ENCODE results near the gene MYBBP1A. TPM values are rescaled to one million over a fixed set of nuclear protein-coding genes. Genes with fewer than 3 reads are reported as not detected.

MYBBP1A gene
- total and polyA plus RNA-seq, 9 donors = 12.7 to 71.4 (median 45.5) TPM

GRCh38 chr17:4556996-4557395, 1.8 kb upstream of the MYBBP1A start:
- intact Hi-C loops (cut with DNase I) = loop anchor here in 1 of 4 donors (10.0 kb wide), 1 partner anchor 132 kb away; no protein-coding TSS in a partner anchor
- no peak for DNase-seq

GRCh38 chr17:4555873-4556759, 932 bp upstream of the MYBBP1A start:
- intact Hi-C loops (cut with DNase I) = loop anchor here in 1 of 4 donors (10.0 kb wide), 1 partner anchor 131 kb away; no protein-coding TSS in a partner anchor
- Histone ChIP-seq H3K4me1 (ENCODE audit: insufficient read depth) (peaks cover 11% of the 10 kb centered on the region), H3K9me3 (no peaks in the 10 kb centered on the region), H3K4me3 (peak overlapping the region; percentile 66), H3K36me3 (no peaks in the 10 kb centered on the region), H3K27me3 (no peaks in the 10 kb centered on the region), H3K27ac (peak overlapping the region; percentile 42 to 44)
- WGBS, 3 donors = 44 to 52% (median 49%) methylated on average over 17 of the region's 17 CpGs
- peak in 1 of 5 donors; percentile 21 for DNase-seq
- TF ChIP-seq, protein P1, sequence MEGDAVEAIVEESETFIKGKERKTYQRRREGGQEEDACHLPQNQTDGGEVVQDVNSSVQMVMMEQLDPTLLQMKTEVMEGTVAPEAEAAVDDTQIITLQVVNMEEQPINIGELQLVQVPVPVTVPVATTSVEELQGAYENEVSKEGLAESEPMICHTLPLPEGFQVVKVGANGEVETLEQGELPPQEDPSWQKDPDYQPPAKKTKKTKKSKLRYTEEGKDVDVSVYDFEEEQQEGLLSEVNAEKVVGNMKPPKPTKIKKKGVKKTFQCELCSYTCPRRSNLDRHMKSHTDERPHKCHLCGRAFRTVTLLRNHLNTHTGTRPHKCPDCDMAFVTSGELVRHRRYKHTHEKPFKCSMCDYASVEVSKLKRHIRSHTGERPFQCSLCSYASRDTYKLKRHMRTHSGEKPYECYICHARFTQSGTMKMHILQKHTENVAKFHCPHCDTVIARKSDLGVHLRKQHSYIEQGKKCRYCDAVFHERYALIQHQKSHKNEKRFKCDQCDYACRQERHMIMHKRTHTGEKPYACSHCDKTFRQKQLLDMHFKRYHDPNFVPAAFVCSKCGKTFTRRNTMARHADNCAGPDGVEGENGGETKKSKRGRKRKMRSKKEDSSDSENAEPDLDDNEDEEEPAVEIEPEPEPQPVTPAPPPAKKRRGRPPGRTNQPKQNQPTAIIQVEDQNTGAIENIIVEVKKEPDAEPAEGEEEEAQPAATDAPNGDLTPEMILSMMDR (IDR thresholded peaks at IDR 0.05) = no peak
- no peak for TF ChIP-seq EP300 (IDR thresholded peaks at IDR 0.05)
- TF ChIP-seq POLR2A (IDR thresholded peaks at IDR 0.05) = no peak

More at GRCh38 chr17:4556996-4557395, 1.8 kb upstream of the MYBBP1A start:
- H3K9me3 ChIP-seq = no peaks in the 10 kb centered on the region
- no peak overlapping the region for H3K27ac ChIP-seq
- TF ChIP-seq, protein P1 (IDR thresholded peaks at IDR 0.05) = no peak
- TF ChIP-seq POLR2A (IDR thresholded peaks at IDR 0.05) (no peak), EP300 (IDR thresholded peaks at IDR 0.05) (no peak)
- 70 to 88% (median 86%) methylated on average over 4 of the region's 4 CpGs for WGBS, 3 donors
- no peak overlapping the region for H3K4me3 ChIP-seq
- H3K4me1 ChIP-seq (ENCODE audit: insufficient read depth) = peaks cover 11% of the 10 kb centered on the region
- no peaks in the 10 kb centered on the region for H3K27me3 ChIP-seq
- no peaks in the 10 kb centered on the region for H3K36me3 ChIP-seq

DNA sequence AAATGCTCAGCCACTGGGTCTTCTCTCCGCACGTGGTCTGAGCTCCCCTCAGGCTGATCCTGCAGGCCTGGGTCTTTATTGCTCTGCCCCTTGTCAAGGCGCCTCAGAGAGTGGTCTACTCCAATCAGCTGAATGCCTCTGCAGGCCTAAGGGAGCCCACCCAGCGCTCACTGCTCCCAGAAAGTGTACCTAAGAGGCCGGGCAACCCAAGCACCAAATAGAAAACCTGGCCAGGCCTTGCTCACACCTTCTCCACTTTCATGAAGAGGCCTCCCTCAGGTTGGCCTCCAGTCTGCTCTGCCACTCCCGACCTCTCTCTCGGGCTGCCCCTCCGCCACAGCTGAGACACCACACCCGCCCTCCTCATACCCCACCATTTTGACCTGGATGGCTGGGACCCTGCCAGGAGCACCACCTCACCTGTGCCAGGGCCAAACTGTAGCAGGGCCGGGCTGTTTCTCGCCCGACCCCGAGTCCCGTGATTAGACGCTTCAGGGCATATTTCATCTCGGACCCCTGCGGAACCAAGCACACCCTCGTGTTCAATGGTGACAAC, 665 bp downstream of the MYBBP1A start:
- DNase-seq = peak in 4 of 5 donors; percentile 29 to 60 (median 43)
- TF ChIP-seq, protein P1 (IDR thresholded peaks at IDR 0.05) = no peak
- no peak for TF ChIP-seq EP300 (IDR thresholded peaks at IDR 0.05)
- TF ChIP-seq POLR2A (IDR thresholded peaks at IDR 0.05) = no peak
- Histone ChIP-seq H3K27me3 (no peaks in the 10 kb centered on the region), H3K4me1 (ENCODE audit: insufficient read depth) (peaks cover 9% of the 10 kb centered on the region), H3K4me3 (peak overlapping the region; percentile 66), H3K9me3 (no peaks in the 10 kb centered on the region), H3K36me3 (no peaks in the 10 kb centered on the region), H3K27ac (peak overlapping the region in 1 of 2 donors; percentile 32)
- intact Hi-C loops (cut with DNase I) = loop anchor here in 1 of 4 donors (10.0 kb wide), 1 partner anchor 130 kb away; no protein-coding TSS in a partner anchor
- WGBS, 3 donors = 7 to 12% (median 8%) methylated on average over 17 to 18 of the region's 18 CpGs

DNA sequence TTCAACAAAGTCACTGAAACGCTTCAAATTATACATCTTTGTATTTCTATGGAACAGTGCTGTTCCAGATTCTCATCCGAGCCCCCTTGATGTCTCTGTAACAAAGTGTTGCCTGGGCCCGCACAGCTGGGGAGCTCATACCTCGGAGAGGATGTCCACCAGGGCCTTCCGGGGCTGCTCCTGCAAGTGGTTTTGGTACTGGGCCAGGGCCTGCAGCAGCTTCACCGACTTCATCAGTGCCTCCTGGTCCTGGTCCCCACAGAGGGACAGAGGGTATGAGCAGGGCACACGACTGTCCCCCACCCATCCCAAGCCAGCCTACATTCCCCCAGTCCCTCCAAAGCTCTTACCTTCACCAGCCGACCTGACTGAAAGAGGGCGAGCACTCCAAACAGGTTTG, 1.5 kb downstream of the MYBBP1A start:
- no peaks in the 10 kb centered on the region for H3K9me3 ChIP-seq
- no peak for DNase-seq
- TF ChIP-seq, protein P1 (IDR thresholded peaks at IDR 0.05) = no peak
- no peak for TF ChIP-seq POLR2A (IDR thresholded peaks at IDR 0.05)
- TF ChIP-seq EP300 (IDR thresholded peaks at IDR 0.05) = no peak
- no peak overlapping the region for H3K4me3 ChIP-seq
- no peaks in the 10 kb centered on the region for H3K27me3 ChIP-seq
- H3K36me3 ChIP-seq = no peaks in the 10 kb centered on the region
- no peak overlapping the region for H3K27ac ChIP-seq
- WGBS, 3 donors = 64 to 75% (median 65%) methylated on average over 9 of the region's 9 CpGs
- H3K4me1 ChIP-seq (ENCODE audit: insufficient read depth) = peaks cover 9% of the 10 kb centered on the region
- intact Hi-C loops (cut with DNase I) = loop anchor here in 1 of 4 donors (10.0 kb wide), 1 partner anchor 129 kb away; no protein-coding TSS in a partner anchor
